Ramos (cell line): ENCODE results near the gene TLK1.
"Not testable (repeated sequence)": the region's sequence is repeated elsewhere in the genome, so short reads cannot be mapped to it uniquely, and the experiment has no call there.

ENCODE experiments used
- in situ Hi-C: fragments of 300-500 bp; cut with MboI; formaldehyde crosslinking; loops from one replicate; pipeline ENCODE4 v1.14.3; 2022; ENCODE audit warnings: low sequenced_read_pairs; ENCODE audit not compliant: unreplicated experiment

The TLK1 gene

DNA sequence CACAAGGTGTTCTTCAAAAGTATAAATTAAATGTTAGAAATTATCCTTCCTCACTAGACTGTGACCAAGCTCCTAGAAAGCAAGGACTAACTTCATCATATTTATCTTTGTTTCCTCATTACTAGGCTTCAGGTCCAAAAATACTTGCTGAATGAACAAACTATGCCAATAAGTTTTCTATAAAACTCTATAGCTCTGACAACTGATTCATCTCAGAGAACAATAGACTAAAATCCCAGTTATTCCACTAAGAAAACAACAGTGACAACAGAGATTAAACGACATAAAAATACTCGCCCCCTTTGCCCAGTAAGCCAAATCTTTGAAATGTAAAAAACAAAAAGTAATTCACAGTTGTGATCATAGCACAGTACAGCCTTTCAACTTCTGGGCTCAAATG, 13.6 kb downstream of the TLK1 start:
- in situ Hi-C loops, result no loop called here

DNA sequence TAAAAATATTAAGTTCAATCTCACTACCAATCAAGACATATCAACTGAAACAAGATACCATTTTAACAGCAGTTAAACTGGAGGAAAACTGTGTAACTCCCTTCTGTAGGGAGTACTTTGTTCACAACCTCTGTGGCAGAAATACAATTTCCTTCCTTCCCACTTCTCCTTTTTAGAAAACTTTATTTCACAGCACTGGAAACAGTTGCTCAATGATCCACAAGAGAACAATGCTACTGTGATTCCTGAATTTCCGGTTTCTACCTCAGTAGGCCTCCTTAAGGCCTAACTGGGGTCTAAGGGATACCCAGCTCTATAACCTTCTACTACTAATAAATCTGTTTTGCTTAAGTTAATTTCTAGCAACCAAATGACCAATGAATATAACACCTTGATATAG, 14.1 kb downstream of the TLK1 start:
- in situ Hi-C loops, result no loop called here

DNA sequence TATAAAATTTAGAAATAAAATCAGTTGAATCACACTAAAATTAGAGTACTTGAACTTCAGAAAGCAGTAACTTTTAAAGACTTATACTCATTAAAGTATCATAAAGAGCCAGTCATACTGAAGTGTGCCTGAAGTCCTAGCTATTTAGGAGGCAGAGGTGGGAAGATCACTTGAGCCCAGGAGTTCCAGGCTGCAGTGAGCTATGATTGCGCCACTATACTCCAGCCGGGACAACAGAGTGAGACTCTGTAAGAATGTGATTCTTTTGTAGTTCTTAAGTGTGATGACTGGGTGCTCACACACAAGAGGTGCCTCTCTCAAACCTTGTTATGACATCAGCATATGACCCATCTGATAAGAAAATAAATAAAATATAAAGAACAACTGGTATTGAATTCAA, 14.6 kb downstream of the TLK1 start:
- in situ Hi-C loops, result no loop called here

DNA sequence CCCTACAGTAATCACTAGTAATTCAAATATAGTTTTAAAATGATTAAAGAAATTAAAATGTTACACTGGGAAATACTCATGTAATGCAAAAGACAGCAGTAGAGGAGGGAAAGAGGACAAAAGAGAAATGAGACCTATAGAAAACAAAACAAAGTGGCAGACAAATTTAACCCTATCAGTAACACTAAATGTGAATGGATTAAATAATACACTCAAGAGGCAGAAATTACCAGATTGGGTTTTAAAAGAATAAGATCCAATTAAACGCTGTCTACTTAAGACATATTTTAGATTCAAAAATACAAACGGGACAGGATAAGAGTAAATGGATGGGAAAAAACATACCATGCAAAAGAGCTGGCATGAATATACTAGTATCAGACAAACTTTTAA, 17.0 kb downstream of the TLK1 start:
- in situ Hi-C loops, result no loop called here

DNA sequence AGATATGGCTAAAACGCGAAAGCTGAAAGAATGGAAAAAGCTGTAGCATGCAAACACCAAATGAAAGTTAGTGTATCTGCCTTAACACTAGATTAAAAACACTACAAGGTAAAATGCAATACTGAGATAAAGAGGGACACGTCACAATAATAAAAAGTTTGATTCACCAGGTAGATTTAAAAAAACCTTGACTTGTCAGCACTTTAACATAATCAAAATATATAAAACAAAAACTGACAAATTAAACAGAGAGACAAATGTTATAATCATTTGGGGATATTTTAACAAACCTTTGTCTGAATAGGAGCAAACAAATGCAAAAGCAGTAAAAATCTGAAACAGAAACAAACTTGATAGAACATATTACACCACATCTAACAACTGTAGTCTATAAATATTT, 18.3 kb downstream of the TLK1 start:
- in situ Hi-C loops, result no loop called here

DNA sequence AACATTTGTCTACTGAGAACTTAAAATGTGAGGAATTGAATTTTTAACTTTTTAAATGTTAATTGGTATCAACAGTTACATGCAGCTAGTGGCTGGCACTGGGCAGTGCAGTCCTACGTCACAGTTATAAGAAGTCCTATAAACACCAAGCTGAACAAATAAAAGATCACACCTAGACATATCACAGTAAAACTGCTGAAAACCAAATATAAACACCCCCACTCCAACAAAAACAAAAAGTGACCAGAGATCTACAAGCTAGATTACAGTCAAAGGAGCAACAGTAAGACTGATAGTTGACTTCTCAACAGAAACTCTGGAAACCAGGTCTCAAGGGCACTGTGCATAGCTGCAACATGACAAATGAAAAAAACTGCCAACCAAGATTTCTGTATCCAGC, 19.4 kb downstream of the TLK1 start:
- in situ Hi-C loops, result no loop called here

DNA sequence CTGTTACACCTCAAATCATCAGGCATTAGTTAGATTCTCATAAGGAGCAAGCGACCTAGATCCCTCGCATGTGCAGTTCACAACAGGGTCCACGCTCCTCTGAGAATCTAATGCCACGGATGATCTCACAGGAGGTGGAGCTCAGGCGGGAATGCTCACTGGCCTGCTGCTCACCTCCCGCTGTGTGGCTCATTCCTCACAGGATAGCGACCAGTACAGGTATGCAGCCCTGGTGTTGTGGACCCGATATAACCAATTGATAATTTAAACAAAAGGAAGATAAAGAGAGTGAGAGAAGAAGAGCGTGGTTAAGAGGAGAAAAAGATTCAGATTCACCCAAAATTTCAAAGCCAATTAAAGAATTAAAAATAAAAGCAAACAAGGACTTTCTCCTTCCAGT, 20.8 kb downstream of the TLK1 start:
- in situ Hi-C loops, result no loop called here

DNA sequence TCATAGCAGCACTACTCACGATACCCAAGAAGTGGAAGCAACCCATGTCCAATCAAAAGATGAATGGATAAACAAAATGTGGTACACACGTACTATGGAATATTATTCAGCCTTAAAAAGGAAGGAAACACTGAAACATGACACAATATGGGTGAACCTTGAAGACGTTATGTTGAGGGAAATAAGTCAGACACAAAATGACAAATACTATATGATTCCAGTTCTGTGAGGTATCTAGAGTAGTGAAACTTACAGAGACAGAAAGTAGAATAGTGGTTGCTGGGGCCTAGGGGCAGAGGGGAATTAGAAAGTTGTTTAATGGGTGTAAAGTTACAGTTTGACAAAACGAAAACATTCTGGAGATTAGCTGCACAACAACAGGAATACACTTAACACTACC, 24.7 kb downstream of the TLK1 start:
- in situ Hi-C loops, result no loop called here

DNA sequence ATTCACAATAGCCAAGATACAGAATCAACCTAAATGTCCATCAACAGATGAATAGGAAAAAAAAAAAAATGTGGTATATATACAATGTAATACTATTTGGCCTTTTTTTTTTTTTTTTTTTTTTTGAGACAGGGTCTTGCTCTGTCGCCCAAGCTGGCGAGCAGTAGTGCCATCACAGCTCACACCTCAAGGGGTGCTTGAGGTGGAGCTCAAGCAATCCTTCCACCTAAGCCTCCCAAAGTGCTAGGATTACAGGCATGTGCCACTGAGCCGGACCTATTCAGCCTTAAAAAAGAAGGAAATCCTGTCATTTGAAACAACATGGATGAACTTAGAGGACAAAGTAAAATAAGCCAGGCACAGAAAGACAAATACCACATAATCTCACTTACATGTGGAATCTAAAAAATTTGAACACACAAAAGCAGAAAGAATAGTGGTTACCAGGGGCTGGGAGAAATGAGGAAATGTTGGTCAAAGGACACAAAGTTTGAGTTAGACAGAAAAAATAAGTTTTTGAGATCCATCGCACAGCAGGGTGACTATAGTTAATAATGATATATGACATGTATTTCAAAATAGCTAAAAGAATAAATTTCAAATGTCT, 26.0 kb downstream of the TLK1 start:
- in situ Hi-C loops, result no loop called here

DNA sequence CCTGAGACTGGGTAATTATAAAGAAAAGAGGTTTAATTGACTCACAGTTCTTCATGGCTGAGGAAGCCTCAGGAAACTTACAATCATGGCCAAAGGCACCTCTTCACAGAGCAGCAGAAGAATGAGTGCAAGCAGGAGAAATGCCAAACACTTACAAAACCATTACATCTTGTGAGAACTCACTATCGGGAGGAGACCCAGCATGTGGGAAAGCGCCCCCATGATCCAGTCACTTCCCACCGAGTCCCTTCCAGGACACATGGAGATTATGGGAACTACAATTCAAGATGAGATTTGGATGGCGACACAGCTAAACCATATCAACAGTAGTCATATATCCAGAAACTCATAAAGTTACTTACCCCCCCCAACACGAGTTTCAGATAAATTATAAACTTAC, 28.6 kb downstream of the TLK1 start:
- in situ Hi-C loops, result no loop called here

DNA sequence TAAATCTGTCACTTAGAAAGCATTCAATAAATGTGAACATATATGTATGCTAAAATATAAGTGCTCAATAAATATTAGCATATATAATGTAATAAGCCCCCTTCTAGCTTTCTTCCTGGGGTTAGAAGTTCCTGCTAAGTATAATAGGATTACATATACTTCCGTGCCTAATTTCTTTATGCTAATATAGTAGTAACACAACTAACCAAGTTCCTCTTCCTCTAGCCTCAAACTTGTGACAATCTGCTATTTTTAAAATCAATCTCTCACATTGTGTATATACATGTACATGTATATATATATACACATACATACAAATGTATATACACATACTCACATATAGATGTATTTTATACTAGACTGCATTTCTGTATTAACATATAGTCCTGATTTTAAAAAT, 32.2 kb downstream of the TLK1 start:
- in situ Hi-C loops, result no loop called here

DNA sequence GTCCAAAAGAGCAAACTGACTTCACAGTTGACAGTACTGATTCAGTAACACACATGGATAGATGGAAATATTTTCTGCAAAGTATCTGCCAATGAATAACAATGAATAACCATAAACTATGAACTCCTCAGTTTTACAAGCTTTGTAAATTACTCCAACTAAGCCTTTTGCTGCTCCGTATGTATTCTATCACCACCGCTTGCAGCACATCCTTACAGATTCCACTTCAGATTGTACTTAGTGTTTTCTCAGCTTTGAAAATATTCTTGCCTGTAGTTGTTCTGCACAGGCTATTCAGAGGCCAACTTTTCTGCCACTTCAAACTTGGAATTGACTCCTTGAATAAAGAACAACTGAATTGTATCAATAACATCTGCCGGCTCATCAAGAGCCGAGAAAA, 36.2 kb downstream of the TLK1 start:
- in situ Hi-C loops, result no loop called here

DNA sequence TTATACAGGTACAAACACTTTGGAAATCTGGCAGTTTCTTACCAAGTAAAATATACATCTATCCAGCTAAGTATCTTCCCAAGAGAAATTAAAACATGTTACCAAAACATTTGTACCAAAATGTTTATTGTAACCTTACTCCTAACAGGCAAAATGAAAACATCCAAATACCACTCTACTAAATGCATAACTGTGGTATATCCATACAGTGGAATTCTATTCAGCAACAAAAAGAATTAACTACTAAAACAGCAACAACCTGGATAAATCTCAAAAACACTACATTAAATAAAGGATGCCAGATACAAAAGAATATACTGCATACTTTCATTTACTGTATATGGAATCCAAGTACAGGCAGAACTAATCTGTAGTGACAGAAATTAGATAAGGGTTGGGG, 51.1 kb downstream of the TLK1 start:
- in situ Hi-C loops, result no loop called here

DNA sequence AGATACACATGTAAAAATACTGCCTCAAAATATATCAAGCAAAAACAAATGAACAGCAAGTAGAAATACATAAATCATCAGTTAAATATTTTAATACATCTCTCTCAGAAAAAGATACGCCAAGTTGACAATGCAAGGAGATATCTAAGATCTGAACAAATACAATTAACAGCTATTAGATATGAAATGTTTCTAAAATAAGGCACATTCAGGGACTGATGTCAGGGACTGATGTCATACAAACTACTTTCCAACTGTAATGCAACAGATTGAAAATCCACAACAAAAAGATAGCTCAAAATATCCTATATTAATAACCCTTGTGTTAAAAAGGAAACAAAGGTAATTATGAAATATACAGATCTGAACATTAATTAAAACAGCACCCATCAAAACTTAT, 51.7 kb downstream of the TLK1 start:
- in situ Hi-C loops, result no loop called here

DNA sequence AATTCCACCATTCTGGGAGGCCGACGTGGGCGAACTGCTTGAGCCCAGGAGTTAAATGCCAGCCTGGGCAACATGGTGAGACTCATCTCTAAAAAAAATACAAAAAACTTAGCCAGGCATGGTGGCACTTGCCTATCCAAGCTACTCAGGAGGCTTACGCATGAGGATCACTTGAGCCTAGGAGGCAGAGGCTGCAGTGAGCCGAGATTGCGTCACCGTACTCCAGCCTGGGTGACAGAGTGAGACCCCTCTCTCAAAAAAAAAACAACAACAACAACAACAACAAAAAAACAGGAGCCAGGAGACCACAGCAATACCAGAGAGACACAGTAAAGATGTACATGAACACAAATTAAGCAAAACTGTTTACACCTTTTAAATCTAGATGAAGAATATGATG, 52.9 kb downstream of the TLK1 start:
- in situ Hi-C loops, result no loop called here

DNA sequence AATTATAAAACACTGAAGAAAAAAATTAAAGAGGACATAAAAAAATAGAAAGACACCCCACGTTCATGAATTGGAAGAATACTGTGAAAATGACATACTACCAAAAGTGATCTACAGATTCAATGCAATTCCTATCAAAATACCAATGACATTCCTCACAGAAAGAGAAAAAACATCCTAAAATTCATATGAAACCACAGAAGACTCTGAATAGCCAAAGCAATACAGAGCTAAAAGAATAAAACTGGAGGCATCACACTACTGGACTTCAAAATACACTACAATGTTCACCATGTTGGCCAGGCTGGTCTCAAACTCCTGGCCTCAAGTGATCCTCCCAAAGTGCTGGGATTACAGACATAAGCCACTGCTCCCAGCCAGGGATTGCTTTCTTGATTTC, 56.3 kb downstream of the TLK1 start:
- in situ Hi-C loops, result no loop called here

DNA sequence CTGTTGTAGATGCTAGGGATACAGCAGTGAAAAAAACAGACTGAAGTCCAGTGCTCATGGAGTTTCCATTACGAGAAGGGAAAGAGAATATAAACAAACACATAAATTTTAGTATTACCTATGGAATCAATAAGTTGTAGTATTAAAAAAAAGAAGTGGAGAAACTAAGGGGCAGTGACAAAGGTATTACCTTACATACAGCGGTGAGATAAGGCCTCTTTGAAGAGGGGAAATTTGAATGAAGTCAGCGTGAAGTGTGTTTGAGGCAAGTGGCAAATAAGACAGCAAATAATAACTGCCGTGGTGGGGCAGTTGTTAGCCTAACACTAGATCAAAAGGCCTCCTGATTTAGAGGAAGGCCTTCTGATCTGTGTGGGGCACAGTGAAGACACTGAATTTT, 57.9 kb downstream of the TLK1 start:
- in situ Hi-C loops, result no loop called here

DNA sequence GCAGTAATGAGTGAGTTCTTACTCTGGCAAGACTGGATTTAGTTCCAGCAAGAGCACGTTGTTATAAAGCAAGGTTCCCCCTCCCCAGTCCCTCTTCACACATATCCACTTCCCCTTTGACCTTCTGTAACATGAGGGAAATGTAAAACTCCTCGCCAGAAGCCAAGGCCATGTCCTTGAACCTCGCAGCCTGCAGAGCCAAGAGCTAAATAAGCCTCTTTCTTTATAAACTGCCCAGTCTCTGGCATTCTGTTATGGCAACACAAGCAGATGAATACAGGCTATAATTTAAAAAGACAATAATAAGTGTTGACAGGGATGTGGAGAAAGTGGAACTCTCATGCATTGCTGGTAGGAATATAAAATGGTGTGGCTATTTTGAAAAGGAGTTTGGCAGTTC, 60.3 kb downstream of the TLK1 start:
- in situ Hi-C loops, result no loop called here

DNA sequence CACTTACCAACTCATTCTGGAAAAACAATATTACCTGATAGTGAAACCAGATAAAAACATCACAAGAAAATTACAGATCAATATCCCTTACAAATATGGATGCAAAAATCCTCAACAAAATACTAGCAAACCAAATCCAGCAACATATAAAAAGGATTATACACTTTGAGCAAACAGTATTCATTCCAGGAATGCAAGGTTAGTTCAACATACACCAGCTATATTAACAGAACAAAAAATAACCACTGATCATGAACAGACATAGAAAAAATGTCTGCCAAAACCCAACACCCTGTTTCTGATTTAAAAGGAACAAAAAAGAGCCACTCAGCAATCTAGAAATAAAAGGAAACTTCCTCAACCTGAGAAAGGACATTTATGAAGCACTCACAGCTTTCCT, 62.1 kb downstream of the TLK1 start:
- in situ Hi-C loops, result no loop called here

DNA sequence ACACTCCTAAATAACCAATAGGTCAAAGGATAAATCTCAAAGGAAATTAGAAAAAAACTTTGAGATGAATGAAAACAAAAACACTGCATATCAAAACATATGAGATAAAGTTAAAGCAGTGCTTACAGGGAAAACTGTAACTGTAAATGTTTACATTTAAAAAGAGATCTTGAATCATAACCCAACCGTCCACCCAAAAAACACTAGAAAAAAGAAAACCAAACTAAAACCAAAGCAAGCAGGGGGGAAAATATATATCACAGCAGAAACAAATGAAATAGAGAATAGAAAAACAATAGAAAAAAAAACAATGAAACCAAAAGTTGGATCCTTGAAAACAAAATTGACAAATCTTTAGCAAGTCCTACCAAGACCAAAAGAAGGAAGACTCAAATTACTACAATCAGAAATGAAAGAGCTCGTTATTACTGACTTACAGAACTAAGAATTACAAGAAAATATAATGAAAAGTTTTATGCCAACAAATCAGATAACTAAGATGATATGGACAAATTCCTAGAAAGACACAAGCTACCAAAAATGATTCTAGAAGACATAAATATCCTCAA, 65.6 kb downstream of the TLK1 start:
- in situ Hi-C loops, result no loop called here

DNA sequence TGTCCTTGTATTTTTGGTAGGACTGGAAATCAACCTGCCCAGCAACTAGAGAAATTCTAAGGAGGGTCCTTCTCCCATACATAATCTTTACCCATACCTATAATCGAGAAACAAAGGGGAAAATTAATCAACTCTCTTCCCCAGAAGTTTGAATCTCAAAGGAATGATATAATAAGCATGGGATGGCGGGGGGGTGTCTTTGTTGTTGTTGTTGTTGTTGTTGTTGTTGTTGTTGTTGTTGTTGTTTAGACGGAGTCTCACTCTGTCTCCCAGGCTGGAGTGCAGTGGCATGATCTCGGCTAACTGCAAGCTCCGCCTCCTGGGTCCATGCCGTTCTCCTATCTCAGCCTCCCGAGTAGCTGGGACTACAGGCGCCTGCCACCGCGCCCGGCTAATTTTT, 69.2 kb downstream of the TLK1 start:
- in situ Hi-C loops, result not testable (repeated sequence)

DNA sequence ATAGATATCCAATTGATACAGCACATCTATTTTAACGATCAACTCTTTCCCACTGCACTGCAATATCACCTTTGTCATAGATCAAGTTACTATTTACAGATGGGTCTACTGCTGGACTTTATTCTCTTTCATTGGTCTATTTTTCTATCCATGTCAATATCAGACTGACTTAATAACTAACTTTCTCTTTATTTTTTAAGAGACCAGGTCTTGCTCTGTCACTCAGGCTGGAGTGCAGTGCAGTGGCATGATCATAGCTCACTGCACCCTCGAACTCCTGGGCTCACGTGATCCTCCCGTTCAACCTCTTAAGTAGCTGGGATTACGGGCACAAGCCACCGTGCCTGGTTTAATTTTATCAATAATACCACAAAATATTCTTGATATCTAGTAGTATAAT, 71.2 kb downstream of the TLK1 start:
- in situ Hi-C loops, result no loop called here
